AG09319 (cell line): ENCODE results near the gene PES1.
"Not testable (repeated sequence)": the region's sequence is repeated elsewhere in the genome, so short reads cannot be mapped to it uniquely, and the experiment has no call there.

Experiments
- DNase-seq: peaks from one replicate; pipeline ENCODE4 v3.0.0-alpha.2; 2010; ENCODE audit warnings: low read depth; ENCODE audit errors: extremely low read depth
- TF ChIP-seq, protein P1 (sequence below): IDR thresholded peaks from 2 replicates; pipeline ENCODE4 v1.5.1; 2011; ENCODE audit warnings: low read depth, mild to moderate bottlenecking, inconsistent platforms, low read length, moderate library complexity

PES1 gene

GRCh38 chr22:30566125-30566524 lies 25.6 kb downstream of the PES1 start:
- TF ChIP-seq, protein P1, sequence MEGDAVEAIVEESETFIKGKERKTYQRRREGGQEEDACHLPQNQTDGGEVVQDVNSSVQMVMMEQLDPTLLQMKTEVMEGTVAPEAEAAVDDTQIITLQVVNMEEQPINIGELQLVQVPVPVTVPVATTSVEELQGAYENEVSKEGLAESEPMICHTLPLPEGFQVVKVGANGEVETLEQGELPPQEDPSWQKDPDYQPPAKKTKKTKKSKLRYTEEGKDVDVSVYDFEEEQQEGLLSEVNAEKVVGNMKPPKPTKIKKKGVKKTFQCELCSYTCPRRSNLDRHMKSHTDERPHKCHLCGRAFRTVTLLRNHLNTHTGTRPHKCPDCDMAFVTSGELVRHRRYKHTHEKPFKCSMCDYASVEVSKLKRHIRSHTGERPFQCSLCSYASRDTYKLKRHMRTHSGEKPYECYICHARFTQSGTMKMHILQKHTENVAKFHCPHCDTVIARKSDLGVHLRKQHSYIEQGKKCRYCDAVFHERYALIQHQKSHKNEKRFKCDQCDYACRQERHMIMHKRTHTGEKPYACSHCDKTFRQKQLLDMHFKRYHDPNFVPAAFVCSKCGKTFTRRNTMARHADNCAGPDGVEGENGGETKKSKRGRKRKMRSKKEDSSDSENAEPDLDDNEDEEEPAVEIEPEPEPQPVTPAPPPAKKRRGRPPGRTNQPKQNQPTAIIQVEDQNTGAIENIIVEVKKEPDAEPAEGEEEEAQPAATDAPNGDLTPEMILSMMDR = no peak
- no peak for DNase-seq

DNA sequence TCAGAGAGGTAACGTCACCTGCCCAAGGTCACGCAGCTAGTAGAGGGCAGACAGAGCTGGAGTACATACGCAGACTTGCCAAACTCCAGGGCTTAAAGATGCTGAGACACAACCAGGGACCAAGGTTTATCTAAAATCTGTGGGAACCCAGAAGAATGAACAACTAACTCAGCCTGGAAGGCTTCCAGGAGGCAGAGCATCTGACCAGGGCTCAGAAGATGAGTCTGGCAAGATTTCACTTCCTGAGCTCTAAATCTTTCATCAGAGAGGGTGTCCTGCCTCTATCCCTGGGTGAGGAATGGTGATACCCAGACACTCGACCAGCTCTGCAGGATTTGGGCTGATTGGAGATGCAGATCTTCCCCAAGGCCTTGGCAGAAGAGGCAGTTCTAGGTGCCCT lies 26.4 kb downstream of the PES1 start:
- TF ChIP-seq, protein P1 = no peak
- no peak for DNase-seq

GRCh38 chr22:30564761-30565119 lies 27.0 kb downstream of the PES1 start:
- no peak for DNase-seq
- TF ChIP-seq, protein P1 = no peak

GRCh38 chr22:30564045-30564760 lies 27.5 kb downstream of the PES1 start:
- DNase-seq = no peak
- TF ChIP-seq, protein P1 = no peak

DNA sequence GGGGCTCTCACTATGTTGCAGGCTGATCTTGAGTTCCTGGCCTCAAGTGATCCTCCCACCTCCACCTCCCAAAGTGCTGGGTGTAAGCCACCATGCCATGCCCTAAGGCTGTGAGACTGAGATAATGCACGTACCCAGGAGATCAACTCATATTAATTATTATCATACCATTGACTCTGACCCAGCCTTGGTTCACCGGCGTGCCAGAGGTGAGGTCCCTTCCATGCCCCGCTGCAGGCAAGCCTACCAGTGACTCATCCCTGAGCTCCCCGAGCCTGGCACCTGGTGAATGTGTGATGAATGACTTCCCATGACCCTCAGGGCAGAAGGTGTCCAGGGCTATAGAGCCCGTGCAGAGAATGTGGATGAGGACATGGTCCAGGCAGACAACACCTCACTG lies 29.3 kb downstream of the PES1 start:
- no peak for DNase-seq
- TF ChIP-seq, protein P1 = no peak

GRCh38 chr22:30561402-30562189 lies 30.1 kb downstream of the PES1 start:
- DNase-seq = no peak
- TF ChIP-seq, protein P1 = no peak

- TF ChIP-seq, protein P1 = peak; percentile 3; the same call in 1 of the 2 replicates
- DNase-seq = not testable (repeated sequence)
Measured at GRCh38 chr22:30560643-30561202, 31.0 kb downstream of the PES1 start.
